Dendritic cell treated with granulocyte-macrophage colony-stimulating factor and Interleukin-4, amounts not matched to agents 40 ng/mL and 50 ng/mL, for 4 days (primary cell): ENCODE results near the gene OPTN.

Experiments
- H3K27ac Mint-ChIP-seq: one replicate; pipeline ENCODE4 v1.8.0; 2022; ENCODE audit warnings: mild to moderate bottlenecking, mixed read lengths
- H3K27me3 Mint-ChIP-seq: one replicate; pipeline ENCODE4 v1.8.0; 2022; ENCODE audit warnings: mild to moderate bottlenecking, mixed read lengths
- H3K36me3 Mint-ChIP-seq: one replicate; pipeline ENCODE4 v1.8.0; 2022; ENCODE audit warnings: low read depth, mixed read lengths
- H3K4me1 Mint-ChIP-seq: one replicate; pipeline ENCODE4 v1.8.0; 2022; ENCODE audit warnings: low read depth, mixed read lengths
- H3K4me3 Mint-ChIP-seq: one replicate; pipeline ENCODE4 v1.8.0; 2022; ENCODE audit warnings: mild to moderate bottlenecking, moderate library complexity, mixed read lengths
- H3K9me3 Mint-ChIP-seq: one replicate; pipeline ENCODE4 v1.8.0; 2022; ENCODE audit warnings: mixed read lengths
- intact Hi-C: fragments of 100-400 bp; cut with micrococcal nuclease; formaldehyde crosslinking; loops from one replicate; pipeline ENCODE4 v1.15.0; 2022

Gene OPTN

GRCh38 chr10:13099144-13099665 is 758 bp upstream of the OPTN start:
- intact Hi-C loops: no loop called here
- peak overlapping the region; percentile 80 for H3K27ac Mint-ChIP-seq
- H3K9me3 Mint-ChIP-seq: no peaks in the 10 kb centered on the region
- peaks cover 13% of the 10 kb centered on the region for H3K36me3 Mint-ChIP-seq
- H3K27me3 Mint-ChIP-seq: peaks cover 58% of the 10 kb centered on the region
- peak overlapping the region; percentile 87 for H3K4me3 Mint-ChIP-seq
- H3K4me1 Mint-ChIP-seq: peaks cover 25% of the 10 kb centered on the region

- Mint-ChIP-seq H3K36me3 (peaks cover 18% of the 10 kb centered on the region), H3K9me3 (no peaks in the 10 kb centered on the region), H3K27ac (peak overlapping the region; percentile 80), H3K4me3 (peak overlapping the region; percentile 87), H3K4me1 (peaks cover 25% of the 10 kb centered on the region), H3K27me3 (peaks cover 60% of the 10 kb centered on the region)
- intact Hi-C loops: no loop called here
These were observed 659 bp downstream of the OPTN start for GRCh38 chr10:13100349-13101294.

DNA sequence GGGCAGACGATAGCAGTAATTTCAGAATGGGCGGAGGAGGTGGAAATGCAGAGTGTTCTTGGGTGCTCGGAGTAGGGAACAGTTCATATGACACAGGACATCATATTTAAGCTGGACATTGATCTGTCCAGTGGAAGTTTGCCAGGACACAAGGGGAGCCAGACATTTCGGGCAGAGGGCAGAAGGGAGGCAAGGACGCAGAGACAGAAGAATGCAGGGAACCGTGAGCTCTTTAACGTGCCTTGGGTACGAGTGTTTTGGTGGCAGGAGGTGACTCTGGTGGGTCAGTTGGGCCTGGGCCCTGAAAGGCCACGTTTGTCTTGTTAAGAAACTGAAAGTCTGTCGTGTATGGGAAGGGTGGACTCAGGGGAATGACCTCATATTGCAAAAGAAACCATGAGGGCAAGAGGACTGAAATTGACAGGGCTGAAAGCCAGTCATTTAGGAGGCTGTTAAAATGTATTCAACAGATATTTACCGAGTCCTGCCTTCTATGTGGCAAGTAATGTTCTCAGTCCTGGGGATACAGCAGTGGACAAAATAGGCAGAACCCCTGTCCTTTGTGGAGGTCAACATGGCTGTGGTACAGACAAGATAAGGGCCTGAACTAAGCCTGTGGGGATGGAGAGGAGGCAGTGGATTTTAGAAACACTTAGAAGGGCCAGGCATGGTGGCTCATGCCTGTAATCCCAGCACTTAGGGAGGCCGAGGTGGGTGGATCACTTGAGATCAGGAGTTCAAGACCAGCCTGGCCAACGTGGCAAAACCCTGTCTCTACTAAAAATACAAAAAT is 2.2 kb downstream of the OPTN start:
- Mint-ChIP-seq H3K27ac (no peak overlapping the region), H3K4me3 (no peak overlapping the region)

GRCh38 chr10:13103554-13103953 is 3.6 kb downstream of the OPTN start:
- peaks cover 25% of the 10 kb centered on the region for H3K4me1 Mint-ChIP-seq
- no peaks in the 10 kb centered on the region for H3K9me3 Mint-ChIP-seq
- H3K27ac Mint-ChIP-seq: no peak overlapping the region
- H3K4me3 Mint-ChIP-seq: no peak overlapping the region
- peaks cover 22% of the 10 kb centered on the region for H3K36me3 Mint-ChIP-seq
- H3K27me3 Mint-ChIP-seq: peaks cover 52% of the 10 kb centered on the region
- intact Hi-C loops: no loop called here

More for the DNA sequence above, 2.2 kb downstream of the OPTN start:
- Mint-ChIP-seq H3K27me3 (peaks cover 59% of the 10 kb centered on the region), H3K4me1 (peaks cover 25% of the 10 kb centered on the region), H3K9me3 (no peaks in the 10 kb centered on the region), H3K36me3 (peaks cover 18% of the 10 kb centered on the region)
- intact Hi-C loops: no loop called here

GRCh38 chr10:13104697-13105096 is 4.7 kb downstream of the OPTN start:
- intact Hi-C loops: no loop called here
- no peaks in the 10 kb centered on the region for H3K9me3 Mint-ChIP-seq
- H3K36me3 Mint-ChIP-seq: peaks cover 33% of the 10 kb centered on the region
- peaks cover 15% of the 10 kb centered on the region for H3K4me1 Mint-ChIP-seq
- no peak overlapping the region for H3K4me3 Mint-ChIP-seq
- no peak overlapping the region for H3K27ac Mint-ChIP-seq
- H3K27me3 Mint-ChIP-seq: peaks cover 51% of the 10 kb centered on the region

- no peaks in the 10 kb centered on the region for H3K9me3 Mint-ChIP-seq
- H3K36me3 Mint-ChIP-seq: peaks cover 32% of the 10 kb centered on the region
- peaks cover 51% of the 10 kb centered on the region for H3K27me3 Mint-ChIP-seq
- peaks cover 15% of the 10 kb centered on the region for H3K4me1 Mint-ChIP-seq
- H3K4me3 Mint-ChIP-seq: no peak overlapping the region
- H3K27ac Mint-ChIP-seq: no peak overlapping the region
- intact Hi-C loops: no loop called here
These were observed 5.2 kb downstream of the OPTN start for GRCh38 chr10:13105184-13105583.

- no peak overlapping the region for H3K27ac Mint-ChIP-seq
- H3K27me3 Mint-ChIP-seq: peaks cover 52% of the 10 kb centered on the region
- intact Hi-C loops: no loop called here
- no peak overlapping the region for H3K4me3 Mint-ChIP-seq
- peaks cover 35% of the 10 kb centered on the region for H3K36me3 Mint-ChIP-seq
- peaks cover 7% of the 10 kb centered on the region for H3K4me1 Mint-ChIP-seq
- H3K9me3 Mint-ChIP-seq: no peaks in the 10 kb centered on the region
These were observed 6.6 kb downstream of the OPTN start for GRCh38 chr10:13106387-13107045.

- Mint-ChIP-seq H3K4me1 (no peaks in the 10 kb centered on the region), H3K4me3 (no peak overlapping the region), H3K36me3 (peaks cover 60% of the 10 kb centered on the region), H3K27ac (no peak overlapping the region), H3K9me3 (no peaks in the 10 kb centered on the region), H3K27me3 (peaks cover 62% of the 10 kb centered on the region)
- intact Hi-C loops: no loop called here
These were observed 10.9 kb downstream of the OPTN start for GRCh38 chr10:13110908-13111307.

DNA sequence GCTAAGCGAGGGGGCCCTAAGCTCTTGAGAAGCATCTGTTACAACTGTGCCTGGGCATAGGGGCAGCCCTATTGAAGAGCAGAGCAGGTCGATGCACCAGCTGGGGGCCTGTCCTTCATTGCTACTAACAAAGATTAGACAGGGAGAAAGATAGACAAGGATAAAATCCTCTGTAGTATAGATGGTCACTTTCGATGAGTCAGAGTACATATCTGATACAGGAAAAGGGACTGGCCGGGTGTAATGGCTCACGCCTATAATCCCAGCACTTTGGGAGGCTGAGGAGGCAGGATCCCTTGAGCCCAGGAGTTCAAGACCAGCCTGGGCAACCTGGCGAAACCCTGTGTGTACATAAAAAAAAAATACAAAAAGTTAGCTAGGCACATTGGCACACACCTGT is 13.6 kb downstream of the OPTN start:
- intact Hi-C loops: no loop called here
- H3K9me3 Mint-ChIP-seq: no peaks in the 10 kb centered on the region
- no peak overlapping the region for H3K4me3 Mint-ChIP-seq
- peaks cover 72% of the 10 kb centered on the region for H3K36me3 Mint-ChIP-seq
- peaks cover 15% of the 10 kb centered on the region for H3K4me1 Mint-ChIP-seq
- H3K27me3 Mint-ChIP-seq: peaks cover 72% of the 10 kb centered on the region
- H3K27ac Mint-ChIP-seq: no peak overlapping the region

DNA sequence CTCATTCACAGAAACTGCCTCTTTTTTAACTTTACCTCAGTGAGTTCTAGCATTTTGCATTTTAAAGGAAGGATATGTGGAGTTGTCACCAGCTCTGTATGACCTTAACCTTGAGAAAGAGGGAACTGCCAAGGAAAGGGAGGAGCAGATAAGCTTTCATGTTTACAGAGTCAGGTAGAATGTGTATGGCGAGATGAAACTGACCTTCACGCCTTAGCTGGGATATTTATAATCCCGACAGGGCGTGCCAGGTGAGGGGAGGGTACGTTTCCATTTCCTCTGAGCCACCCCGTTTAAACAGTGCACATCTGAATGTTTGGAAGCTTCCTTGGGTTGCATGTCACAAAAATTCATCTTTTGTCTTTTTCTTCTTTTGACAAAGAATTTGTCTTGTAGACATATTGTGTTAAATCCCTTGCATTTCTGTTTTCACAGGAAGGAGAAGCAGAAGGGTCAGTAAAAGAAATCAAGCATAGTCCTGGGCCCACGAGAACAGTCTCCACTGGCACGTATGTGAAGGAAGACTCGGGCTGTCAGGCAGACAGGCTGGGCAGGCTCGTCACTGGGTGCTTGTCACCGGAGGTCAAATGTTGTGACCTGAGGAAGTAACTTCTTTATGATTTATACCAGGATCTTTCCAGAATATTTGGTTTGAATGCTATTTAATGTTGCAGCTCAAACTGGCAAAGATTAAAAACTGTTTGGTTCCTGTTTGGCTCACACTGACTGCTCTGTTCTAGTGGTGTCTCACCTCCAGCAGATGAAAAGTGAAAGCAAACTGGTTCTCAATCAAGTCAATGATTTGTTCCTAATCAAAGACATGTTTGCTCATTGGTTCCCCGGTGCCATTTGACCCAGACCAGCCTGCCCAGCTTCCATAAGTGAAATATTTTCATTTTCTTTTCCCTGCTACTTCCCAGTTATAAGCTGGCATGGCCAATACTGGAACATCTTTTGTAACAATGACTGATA is 16.2 kb downstream of the OPTN start:
- no peak overlapping the region for H3K4me3 Mint-ChIP-seq
- intact Hi-C loops: loop anchor here (5.0 kb wide), 1 partner anchor 186 kb away; the partner anchor contains the start of gene PHYH
- peaks cover 73% of the 10 kb centered on the region for H3K36me3 Mint-ChIP-seq
- peaks cover 27% of the 10 kb centered on the region for H3K4me1 Mint-ChIP-seq
- H3K9me3 Mint-ChIP-seq: no peaks in the 10 kb centered on the region
- H3K27me3 Mint-ChIP-seq: peaks cover 76% of the 10 kb centered on the region
- H3K27ac Mint-ChIP-seq: no peak overlapping the region

- H3K9me3 Mint-ChIP-seq: no peaks in the 10 kb centered on the region
- peak overlapping the region; percentile 6 for H3K4me3 Mint-ChIP-seq
- H3K27ac Mint-ChIP-seq: no peak overlapping the region
These were observed 18.1 kb downstream of the OPTN start for GRCh38 chr10:13117841-13118783.

More at GRCh38 chr10:13117841-13118783, 18.1 kb downstream of the OPTN start:
- Mint-ChIP-seq H3K4me1 (peaks cover 28% of the 10 kb centered on the region), H3K27me3 (peaks cover 77% of the 10 kb centered on the region), H3K36me3 (peaks cover 77% of the 10 kb centered on the region)
- intact Hi-C loops: loop anchor here (5.0 kb wide), 1 partner anchor 184 kb away; the partner anchor contains the start of gene PHYH
